Stimulated activated CD8-positive, alpha-beta memory T cell treated with anti-CD3 and anti-CD28 coated beads, Interleukin-15, amount 100 ng/mL, for 4 hours (primary cell): Measurements from ENCODE around the gene ZFP62.

Experiments used
- DNase-seq, 2 donors: peaks; one replicate each; pipeline ENCODE4 v3.0.0-alpha.2; 2020; ENCODE audit warnings: low read depth in 2 of 2

ZFP62 gene

GRCh38 chr5:180868960-180869359 is 7.9 kb upstream of the ZFP62 start:
- peak in 1 of 2 donors; percentile 15 for DNase-seq

GRCh38 chr5:180866985-180867384 is 5.9 kb upstream of the ZFP62 start:
- DNase-seq, result no peak

GRCh38 chr5:180865981-180866695 is 5.1 kb upstream of the ZFP62 start:
- DNase-seq, result no peak

- no peak for DNase-seq
Measured at GRCh38 chr5:180862645-180863044, 1.6 kb upstream of the ZFP62 start.

GRCh38 chr5:180860273-180860886 is 696 bp downstream of the ZFP62 start:
- DNase-seq, result peak in 1 of 2 donors; percentile 32

GRCh38 chr5:180858586-180858985 is 2.5 kb downstream of the ZFP62 start:
- no peak for DNase-seq

GRCh38 chr5:180853848-180854176 is 7.3 kb downstream of the ZFP62 start:
- no peak for DNase-seq

GRCh38 chr5:180853121-180853847 is 7.8 kb downstream of the ZFP62 start:
- no peak for DNase-seq

- no peak for DNase-seq
Measured at GRCh38 chr5:180852495-180852894, 8.6 kb downstream of the ZFP62 start.

GRCh38 chr5:180850434-180851078 is 10.5 kb downstream of the ZFP62 start:
- DNase-seq, result no peak

GRCh38 chr5:180849827-180850226 is 11.2 kb downstream of the ZFP62 start:
- no peak for DNase-seq

GRCh38 chr5:180848878-180849277 is 12.2 kb downstream of the ZFP62 start:
- DNase-seq, result no peak

- DNase-seq, result no peak
Measured at GRCh38 chr5:180848265-180848664, 12.8 kb downstream of the ZFP62 start.

- no peak for DNase-seq
Measured at GRCh38 chr5:180847026-180847425, 14.1 kb downstream of the ZFP62 start.

- no peak for DNase-seq
Measured at GRCh38 chr5:180844858-180845257, 16.2 kb downstream of the ZFP62 start.

- DNase-seq, result no peak
Measured at GRCh38 chr5:180844432-180844831, 16.6 kb downstream of the ZFP62 start.

- no peak for DNase-seq
Measured at GRCh38 chr5:180839935-180840334, 21.1 kb downstream of the ZFP62 start.

GRCh38 chr5:180839227-180839626 is 21.8 kb downstream of the ZFP62 start:
- no peak for DNase-seq

- no peak for DNase-seq
Measured at GRCh38 chr5:180837478-180837877, 23.6 kb downstream of the ZFP62 start.

GRCh38 chr5:180832638-180833068 is 28.4 kb downstream of the ZFP62 start:
- no peak for DNase-seq

- peak; percentile 46 to 58 for DNase-seq
Measured at GRCh38 chr5:180831139-180832093, 29.7 kb downstream of the ZFP62 start.
